Femur (tissue), 1 donor: Measurements from ENCODE around the gene PGAM1.
"Not testable (repeated sequence)": the region's sequence is repeated elsewhere in the genome, so short reads cannot be mapped to it uniquely, and the experiment has no call there.

Experiments used
- DNase-seq: peaks from one replicate; pipeline ENCODE4 v3.0.0-alpha.2; 2017

Gene PGAM1

GRCh38 chr10:97408496-97408992 lies 17.4 kb upstream of the PGAM1 start:
- DNase-seq, result no peak

DNA sequence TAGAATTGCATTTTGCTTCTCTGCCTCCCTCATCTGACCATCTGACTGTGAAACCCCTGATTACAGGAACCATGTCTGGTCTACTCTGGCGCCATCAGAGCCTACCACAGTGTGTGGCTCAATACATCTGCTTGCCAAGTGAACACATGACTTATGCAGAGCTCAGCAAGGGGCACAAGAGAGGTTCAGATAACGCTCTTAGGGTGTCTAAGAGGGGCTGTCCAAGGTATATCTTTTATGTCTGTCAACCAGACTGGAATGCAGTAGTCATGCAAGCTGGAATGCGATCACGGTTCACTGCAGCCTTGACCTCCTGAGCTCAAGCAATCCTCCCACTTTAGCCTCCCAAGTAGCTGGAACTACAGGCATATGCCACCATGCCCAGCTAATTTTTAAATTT lies 14.6 kb upstream of the PGAM1 start:
- no peak for DNase-seq

DNA sequence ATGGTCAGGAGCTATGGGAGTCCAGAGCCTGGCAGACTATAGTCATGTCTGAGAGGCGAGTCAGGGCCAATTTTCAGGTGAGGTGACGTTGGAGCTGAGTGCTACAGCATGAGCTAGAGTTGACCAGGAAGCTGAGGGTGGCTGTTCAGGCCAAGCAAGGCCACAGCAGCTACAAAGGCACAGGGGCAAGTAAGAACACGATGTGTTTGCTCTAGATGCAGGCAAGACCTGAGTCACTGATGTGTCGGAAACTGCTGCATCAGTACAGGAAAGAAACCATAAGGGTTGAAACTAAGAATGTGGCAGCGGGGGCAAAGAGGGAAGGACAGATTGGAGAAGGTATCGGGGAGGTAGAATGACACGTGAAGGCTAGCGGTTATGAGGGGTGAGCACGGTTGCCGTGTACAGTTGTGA lies 13.1 kb upstream of the PGAM1 start:
- no peak for DNase-seq

GRCh38 chr10:97416565-97416964 lies 9.4 kb upstream of the PGAM1 start:
- no peak for DNase-seq

DNA sequence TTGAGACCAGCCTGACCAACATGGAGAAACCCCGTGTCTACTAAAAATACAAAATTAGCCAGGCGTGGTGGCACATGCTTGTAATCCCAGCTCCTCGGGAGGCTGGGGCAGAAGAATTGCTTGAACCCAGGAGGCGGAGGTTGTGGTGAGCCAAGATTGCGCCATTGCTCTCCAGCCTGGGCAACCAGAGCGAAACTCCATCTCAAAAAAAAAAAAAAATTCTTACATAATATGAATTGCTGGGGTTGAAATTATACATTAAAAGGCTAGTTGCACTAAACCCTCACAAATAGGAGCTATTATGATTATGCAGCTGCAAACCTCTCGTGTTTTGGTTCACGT lies 2.3 kb upstream of the PGAM1 start:
- not testable (repeated sequence) for DNase-seq

DNA sequence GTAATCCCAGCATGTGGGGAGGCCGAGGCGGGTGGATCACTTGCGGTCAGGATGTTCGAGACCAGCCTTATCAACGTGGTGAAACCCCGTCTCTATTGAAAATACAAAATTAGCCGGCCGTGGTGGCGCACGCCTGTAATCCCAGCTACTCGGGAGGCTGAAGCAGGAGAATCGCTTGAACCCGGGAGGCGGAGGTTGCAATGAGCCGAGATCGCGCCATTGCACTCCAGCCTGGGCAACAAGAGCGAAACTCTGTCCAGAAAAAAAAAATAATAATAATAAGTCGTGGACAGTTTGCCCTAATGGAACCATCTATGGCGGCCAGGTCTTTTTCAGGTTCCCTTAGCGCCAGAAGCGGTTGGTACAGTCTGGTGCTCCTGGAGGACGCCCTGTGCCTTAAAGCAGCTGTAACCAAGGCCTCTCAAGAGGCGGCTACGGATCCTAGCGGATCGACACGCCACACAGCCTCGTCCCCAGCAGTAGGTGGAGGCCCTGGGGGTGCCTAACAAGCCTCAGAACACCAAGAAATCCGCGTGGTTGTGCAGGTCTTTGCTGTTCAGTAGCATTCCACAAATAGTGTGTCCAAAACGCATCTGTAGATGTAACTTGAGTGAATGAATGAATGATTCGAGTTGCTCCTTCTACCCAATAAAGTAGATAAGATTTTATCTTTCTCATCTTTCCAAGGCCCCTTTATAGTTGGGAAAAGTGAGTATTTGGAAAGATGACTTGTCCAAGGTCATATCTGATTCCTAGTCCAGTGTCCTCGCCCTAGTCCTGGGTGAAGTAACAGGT lies 982 bp downstream of the PGAM1 start:
- no peak for DNase-seq

- no peak for DNase-seq
Measured at GRCh38 chr10:97427571-97428179, 1.7 kb downstream of the PGAM1 start.

DNA sequence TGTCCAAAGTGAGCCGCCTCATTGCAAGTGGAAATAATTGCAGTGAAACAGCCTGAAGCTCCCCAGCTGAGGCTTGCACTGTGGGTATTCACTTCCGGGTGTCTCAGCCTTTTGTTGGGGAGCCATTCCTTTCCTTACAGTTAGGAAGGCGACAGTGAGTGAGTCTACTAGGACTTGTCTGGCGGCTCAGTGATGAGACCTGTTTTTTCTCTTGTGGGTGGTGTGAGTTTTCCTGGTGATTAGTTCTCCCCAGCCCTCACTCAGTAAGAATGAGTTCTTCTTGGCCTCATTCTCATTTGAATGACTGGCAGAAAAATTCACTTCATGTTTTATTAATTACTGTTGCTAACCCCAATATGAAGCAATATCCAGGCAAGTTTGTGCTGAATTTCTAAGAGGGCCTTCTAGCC lies 2.6 kb downstream of the PGAM1 start:
- no peak for DNase-seq

- DNase-seq, result no peak
Measured at GRCh38 chr10:97434055-97434454, 8.1 kb downstream of the PGAM1 start.

DNA sequence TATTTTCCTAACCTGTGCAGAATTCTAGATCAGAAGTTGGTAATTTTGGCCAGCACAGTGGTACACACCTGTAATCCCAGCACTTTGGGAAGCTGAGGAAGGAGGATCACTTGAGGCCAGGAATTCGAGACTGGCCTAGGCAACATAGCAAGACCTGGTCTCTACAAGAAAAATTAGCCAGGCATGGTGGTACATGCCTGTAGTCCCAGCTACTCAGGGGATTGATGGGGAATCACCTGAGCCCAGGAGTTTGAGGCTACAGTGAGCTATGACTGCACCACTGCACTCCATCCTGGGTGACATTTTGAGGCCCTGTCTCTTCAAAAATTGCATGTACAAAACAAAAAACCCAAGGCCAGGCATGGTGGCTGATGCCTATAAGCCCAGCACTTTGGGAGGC lies 8.6 kb downstream of the PGAM1 start:
- DNase-seq, result no peak

GRCh38 chr10:97435211-97435610 lies 9.2 kb downstream of the PGAM1 start:
- DNase-seq, result no peak

GRCh38 chr10:97442277-97442676 lies 16.3 kb downstream of the PGAM1 start:
- DNase-seq, result no peak

- DNase-seq, result no peak
Measured at GRCh38 chr10:97444212-97444611, 18.2 kb downstream of the PGAM1 start.

- DNase-seq, result no peak
Measured at GRCh38 chr10:97445357-97445721, 19.3 kb downstream of the PGAM1 start.

GRCh38 chr10:97445722-97446639 lies 20.0 kb downstream of the PGAM1 start, which contains the start of the genes EXOSC1 and ZDHHC16:
TSS of gene EXOSC1 (minus strand) at chr10:97446006. CDS start at chr10:97445985, 21 bp downstream.
TSS of gene ZDHHC16 (plus strand) at chr10:97446175. CDS start at chr10:97451676, 5,501 bp downstream.
- peak; percentile 96 for DNase-seq

DNA sequence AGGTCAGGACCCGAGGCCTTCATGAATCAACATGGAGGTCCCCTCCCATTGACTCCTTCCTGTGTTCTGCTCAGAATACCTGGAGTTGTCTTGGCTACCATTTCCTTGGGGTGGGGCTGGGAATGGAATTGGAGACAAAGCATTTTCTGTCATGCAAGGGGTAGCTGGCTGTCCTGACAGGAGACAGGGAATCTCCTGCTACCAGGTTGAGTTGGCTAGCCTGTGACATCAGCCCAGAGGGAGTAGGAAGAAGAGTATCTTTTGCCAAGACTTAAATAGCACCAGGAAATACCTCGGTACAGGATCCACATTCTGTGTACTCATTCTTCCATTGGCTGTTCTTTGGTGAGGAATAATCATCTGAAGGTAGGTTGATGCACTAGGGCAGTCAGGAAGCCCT lies 24.8 kb downstream of the PGAM1 start:
- DNase-seq, result no peak

DNA sequence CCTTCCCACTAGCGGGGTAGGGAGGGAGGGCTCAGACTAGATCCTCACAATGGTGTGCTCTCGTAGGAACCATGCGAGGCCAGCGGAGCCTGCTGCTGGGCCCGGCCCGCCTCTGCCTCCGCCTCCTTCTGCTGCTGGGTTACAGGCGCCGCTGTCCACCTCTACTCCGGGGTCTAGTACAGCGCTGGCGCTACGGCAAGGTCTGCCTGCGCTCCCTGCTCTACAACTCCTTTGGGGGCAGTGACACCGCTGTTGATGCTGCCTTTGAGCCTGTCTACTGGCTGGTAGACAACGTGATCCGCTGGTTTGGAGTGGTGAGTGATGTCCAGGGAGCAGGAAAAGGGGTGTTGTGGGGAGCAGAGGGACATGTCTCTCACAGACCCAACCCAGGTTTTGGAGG lies 25.6 kb downstream of the PGAM1 start:
- no peak for DNase-seq

GRCh38 chr10:97452352-97452751 lies 26.4 kb downstream of the PGAM1 start:
- DNase-seq, result no peak

- DNase-seq, result no peak
Measured at GRCh38 chr10:97454330-97455036, 28.5 kb downstream of the PGAM1 start.

DNA sequence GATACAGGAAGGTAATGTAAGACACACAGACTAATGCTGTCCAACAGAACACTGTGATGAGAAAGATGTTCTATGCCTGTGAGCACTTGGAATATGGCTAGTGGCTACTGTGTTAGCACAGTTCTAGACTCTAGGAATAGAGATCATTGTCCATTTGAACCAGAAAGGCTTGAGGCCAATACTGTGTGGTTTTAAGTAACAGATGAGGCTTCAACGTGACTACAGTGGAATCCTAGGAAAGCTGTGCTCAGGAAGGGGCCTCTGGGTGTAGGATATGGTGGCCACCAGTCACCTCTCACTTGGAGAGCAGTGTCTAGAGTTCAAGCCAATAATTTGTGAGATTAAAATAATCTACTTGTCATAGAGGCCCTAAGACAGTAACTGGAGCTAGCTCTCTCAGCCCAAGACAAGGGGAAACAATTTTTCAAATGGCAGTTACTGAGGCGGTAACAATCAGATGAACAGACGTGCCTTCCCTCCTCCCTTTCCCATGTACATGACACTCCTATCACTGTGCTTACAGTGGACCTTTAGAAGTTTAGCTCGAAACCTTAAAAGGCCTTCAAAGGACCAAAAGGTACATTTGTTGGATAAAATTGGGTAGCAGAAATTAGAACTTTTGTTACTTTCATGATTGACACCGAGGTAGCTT lies 30.2 kb downstream of the PGAM1 start:
- no peak for DNase-seq

DNA sequence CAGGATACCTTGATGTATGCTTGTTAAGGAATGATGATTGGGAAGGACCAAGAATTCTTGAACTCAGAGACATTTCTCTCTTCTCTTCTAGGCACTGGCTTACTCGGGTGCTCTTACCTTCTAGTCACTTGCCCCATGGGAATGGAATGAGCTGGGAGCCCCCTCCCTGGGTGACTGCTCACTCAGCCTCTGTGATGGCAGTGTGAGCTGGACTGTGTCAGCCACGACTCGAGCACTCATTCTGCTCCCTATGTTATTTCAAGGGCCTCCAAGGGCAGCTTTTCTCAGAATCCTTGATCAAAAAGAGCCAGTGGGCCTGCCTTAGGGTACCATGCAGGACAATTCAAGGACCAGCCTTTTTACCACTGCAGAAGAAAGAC lies 30.7 kb downstream of the PGAM1 start:
- no peak for DNase-seq

DNA sequence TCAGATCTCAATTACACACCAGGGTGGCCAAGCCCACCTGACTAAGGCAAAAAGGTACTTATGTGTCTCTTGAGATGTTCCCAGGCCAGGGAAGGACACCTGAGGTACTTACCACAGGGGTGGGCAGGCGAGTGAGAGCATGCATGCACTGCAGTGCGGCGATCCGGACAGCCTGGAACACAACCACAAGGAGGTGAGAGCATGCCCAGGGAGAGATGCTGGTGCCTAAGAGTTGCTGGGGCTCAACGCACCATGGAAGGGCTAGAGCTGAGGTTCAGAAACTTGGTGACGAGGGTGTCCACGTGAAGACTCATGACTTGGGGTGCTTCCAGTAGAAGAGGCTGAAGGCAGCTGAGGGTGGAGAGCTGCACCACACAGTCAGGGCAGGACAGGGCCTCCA lies 33.1 kb downstream of the PGAM1 start:
- no peak for DNase-seq
